ENCODE results near the gene TECPR2. TPM values are rescaled to one million over a fixed set of nuclear protein-coding genes. Genes with fewer than 3 reads are reported as not detected.

The TECPR2 gene
- total and polyA plus RNA-seq, 2 of the 13 experiments (the other 11 are each of a cell fraction or from before 2014, with no cell fraction given), result 3.5 to 5.7 TPM

GRCh38 chr14:102524451-102525218 is 161.9 kb downstream of the TECPR2 start (continued):
- TF ChIP-seq HCFC1 (IDR thresholded peaks at IDR 0.05; ENCODE audit: low read depth, low read length) (peak; percentile 26; the same call in 1 of the 2 replicates), ZNF768 (CRISPR knock-in tag; IDR thresholded peaks at IDR 0.05) (peak; percentile 51; the same call in 1 of the 2 replicates), THAP8 (CRISPR knock-in tag; IDR thresholded peaks at IDR 0.05; ENCODE audit: borderline replicate concordance) (no peak), SMARCE1 (IDR thresholded peaks at IDR 0.05; ENCODE audit: borderline replicate concordance) (no peak), ZNF879 (CRISPR knock-in tag; IDR thresholded peaks at IDR 0.05) (no peak), ZSCAN20 (CRISPR knock-in tag; IDR thresholded peaks at IDR 0.05; ENCODE audit: borderline replicate concordance) (no peak), GPN1 (CRISPR knock-in tag; IDR thresholded peaks at IDR 0.05; ENCODE audit: borderline replicate concordance) (no peak), MZF1 (CRISPR knock-in tag; IDR thresholded peaks at IDR 0.05; ENCODE audit: borderline replicate concordance) (no peak), DMAP1 (CRISPR knock-in tag; IDR thresholded peaks at IDR 0.05) (peak; percentile 75), HNRNPH1 (optimal IDR thresholded peaks at IDR 0.05; ENCODE audit: low read depth, low read length) (peak; percentile 37), TBX2 (CRISPR knock-in tag; IDR thresholded peaks at IDR 0.05; ENCODE audit: borderline replicate concordance) (peak; percentile 75), RELA (CRISPR knock-in tag; IDR thresholded peaks at IDR 0.05) (no peak), NFRKB (IDR thresholded peaks at IDR 0.05) (no peak), CREBL2 (CRISPR knock-in tag; IDR thresholded peaks at IDR 0.05; ENCODE audit: borderline replicate concordance) (no peak), ARHGAP35 (CRISPR knock-in tag; IDR thresholded peaks at IDR 0.05; ENCODE audit: borderline replicate concordance) (no peak), CHCHD3 (CRISPR knock-in tag; IDR thresholded peaks at IDR 0.05) (no peak), ZNF431 (CRISPR knock-in tag; IDR thresholded peaks at IDR 0.05; ENCODE audit: borderline replicate concordance, low read depth) (no peak), ZNF552 (CRISPR knock-in tag; IDR thresholded peaks at IDR 0.05; ENCODE audit: borderline replicate concordance) (no peak), ZNF503 (CRISPR knock-in tag; IDR thresholded peaks at IDR 0.05) (no peak)
- TF ChIP-seq, protein P1, sequence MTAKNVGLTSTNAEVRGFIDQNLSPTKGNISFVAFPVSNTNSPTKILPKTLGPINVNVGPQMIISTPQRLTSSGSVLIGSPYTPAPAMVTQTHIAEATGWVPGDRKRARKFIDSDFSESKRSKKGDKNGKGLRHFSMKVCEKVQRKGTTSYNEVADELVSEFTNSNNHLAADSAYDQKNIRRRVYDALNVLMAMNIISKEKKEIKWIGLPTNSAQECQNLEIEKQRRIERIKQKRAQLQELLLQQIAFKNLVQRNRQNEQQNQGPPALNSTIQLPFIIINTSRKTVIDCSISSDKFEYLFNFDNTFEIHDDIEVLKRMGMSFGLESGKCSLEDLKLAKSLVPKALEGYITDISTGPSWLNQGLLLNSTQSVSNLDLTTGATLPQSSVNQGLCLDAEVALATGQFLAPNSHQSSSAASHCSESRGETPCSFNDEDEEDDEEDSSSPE (CRISPR knock-in tag; IDR thresholded peaks at IDR 0.05), result peak; percentile 74
- TF ChIP-seq, protein P2, sequence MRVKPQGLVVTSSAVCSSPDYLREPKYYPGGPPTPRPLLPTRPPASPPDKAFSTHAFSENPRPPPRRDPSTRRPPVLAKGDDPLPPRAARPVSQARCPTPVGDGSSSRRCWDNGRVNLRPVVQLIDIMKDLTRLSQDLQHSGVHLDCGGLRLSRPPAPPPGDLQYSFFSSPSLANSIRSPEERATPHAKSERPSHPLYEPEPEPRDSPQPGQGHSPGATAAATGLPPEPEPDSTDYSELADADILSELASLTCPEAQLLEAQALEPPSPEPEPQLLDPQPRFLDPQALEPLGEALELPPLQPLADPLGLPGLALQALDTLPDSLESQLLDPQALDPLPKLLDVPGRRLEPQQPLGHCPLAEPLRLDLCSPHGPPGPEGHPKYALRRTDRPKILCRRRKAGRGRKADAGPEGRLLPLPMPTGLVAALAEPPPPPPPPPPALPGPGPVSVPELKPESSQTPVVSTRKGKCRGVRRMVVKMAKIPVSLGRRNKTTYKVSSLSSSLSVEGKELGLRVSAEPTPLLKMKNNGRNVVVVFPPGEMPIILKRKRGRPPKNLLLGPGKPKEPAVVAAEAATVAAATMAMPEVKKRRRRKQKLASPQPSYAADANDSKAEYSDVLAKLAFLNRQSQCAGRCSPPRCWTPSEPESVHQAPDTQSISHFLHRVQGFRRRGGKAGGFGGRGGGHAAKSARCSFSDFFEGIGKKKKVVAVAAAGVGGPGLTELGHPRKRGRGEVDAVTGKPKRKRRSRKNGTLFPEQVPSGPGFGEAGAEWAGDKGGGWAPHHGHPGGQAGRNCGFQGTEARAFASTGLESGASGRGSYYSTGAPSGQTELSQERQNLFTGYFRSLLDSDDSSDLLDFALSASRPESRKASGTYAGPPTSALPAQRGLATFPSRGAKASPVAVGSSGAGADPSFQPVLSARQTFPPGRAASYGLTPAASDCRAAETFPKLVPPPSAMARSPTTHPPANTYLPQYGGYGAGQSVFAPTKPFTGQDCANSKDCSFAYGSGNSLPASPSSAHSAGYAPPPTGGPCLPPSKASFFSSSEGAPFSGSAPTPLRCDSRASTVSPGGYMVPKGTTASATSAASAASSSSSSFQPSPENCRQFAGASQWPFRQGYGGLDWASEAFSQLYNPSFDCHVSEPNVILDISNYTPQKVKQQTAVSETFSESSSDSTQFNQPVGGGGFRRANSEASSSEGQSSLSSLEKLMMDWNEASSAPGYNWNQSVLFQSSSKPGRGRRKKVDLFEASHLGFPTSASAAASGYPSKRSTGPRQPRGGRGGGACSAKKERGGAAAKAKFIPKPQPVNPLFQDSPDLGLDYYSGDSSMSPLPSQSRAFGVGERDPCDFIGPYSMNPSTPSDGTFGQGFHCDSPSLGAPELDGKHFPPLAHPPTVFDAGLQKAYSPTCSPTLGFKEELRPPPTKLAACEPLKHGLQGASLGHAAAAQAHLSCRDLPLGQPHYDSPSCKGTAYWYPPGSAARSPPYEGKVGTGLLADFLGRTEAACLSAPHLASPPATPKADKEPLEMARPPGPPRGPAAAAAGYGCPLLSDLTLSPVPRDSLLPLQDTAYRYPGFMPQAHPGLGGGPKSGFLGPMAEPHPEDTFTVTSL (CRISPR knock-in tag; IDR thresholded peaks at IDR 0.05; ENCODE audit: borderline replicate concordance), result no peak
